Right lung (tissue), 5 donors: ENCODE measurements around the gene ABHD17B. TPM values are rescaled to one million over a fixed set of nuclear protein-coding genes. Genes with fewer than 3 reads are reported as not detected.

Experiments
- DNase-seq, 2 donors: peaks; one replicate each; pipeline ENCODE4 v3.0.0-alpha.2; 2013
- polyA plus RNA-seq, 5 donors: library from polyadenylated mRNA; unstranded; fragments of 120-200 nt; gene quantifications; one replicate each; pipeline versions ENCODE4 v1.2.1 to v1.2.3, GENCODE V29; 2013; ENCODE audit warnings: inconsistent platforms in 1 of 5, low replicate concordance in 1 of 5; ENCODE audit not compliant: insufficient read length in 5 of 5, insufficient read depth in 1 of 5

The ABHD17B gene
- polyA plus RNA-seq, 5 donors: 22.7 to 29.5 (median 24.8) TPM

DNA sequence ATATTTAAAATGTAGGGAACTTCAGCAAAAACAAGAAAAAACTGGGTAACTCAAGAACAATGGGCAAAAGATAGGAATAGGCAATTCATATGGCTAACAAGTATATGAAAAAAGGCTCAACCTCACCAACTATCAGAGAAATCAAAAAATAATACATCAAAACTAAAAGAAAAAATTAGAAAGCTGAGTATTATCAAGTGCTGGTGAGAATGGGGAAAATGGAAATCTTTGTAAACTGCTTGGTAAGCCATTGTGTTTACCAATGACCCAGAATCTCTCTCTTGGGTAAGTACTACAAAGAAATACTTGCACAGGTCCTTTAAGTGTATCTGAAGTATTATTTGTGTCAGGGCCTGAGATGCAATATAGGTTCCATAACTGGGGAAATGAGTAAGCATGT, 27.0 kb downstream of the ABHD17B start:
- DNase-seq: no peak

DNA sequence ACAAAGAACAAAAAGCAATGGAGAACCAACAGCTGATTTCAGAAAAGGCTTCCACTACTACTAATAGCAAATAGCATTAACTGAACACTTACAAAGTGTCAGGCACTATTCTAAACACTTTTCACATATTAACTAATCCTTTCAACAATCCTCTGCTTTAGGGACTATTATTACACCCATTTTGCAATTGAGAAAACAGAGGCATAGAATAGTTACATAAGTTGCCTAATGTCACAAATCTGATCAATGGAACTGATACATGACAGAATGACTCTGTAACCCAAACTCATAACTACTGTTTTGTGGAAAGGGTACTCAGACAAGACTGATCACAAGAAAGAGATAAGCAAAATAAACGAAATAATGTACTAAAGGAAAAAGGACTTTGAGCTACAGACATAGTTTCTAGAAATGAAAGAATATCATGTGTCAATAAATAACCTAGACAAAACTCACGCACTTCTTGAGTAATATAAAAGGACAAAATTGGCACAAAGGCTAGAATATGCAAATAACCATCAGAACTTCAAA, 31.3 kb downstream of the ABHD17B start:
- DNase-seq: no peak

DNA sequence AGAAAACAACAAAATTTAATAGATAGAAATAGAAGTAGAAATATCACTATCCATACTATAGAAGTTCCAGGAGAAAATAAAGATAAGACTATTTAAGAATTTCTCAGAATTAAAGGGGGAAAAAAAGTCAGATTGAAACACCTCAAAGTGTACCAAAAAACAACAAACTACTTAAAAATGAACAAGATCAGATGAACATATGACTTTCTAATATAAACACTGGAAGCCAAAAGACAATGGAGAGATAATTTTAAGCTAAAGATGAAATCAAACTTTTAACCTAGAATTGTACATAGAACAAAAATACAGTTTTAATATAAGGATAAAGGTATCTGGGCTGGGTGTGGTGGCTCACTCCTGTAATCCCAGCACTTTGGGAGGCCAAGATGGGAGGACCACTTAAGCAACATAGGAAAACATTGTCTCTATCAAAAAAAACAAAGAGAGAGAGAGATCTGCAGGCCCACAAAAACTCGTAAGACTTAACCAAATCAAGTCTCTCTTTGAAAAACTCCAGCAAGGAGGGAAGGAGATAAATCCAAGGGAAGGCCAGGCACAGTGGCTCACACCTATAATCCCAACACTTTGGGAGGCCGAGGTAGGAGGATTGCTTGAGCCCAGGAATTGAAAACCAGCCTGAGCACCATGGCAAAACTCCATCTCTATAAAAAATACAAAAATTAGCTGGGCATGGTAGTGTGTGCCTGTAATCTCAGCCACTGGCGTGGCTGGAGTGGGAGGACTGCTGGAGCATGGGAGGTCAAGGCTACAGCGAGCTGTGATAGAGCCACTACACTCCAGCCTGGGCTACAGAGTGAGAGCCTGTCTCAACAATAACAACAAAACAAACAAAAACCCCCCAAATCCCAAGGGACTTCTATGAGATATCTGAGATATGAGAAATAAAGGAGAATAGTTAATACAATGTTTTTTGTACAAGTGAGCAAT, 32.4 kb downstream of the ABHD17B start:
- no peak for DNase-seq

DNA sequence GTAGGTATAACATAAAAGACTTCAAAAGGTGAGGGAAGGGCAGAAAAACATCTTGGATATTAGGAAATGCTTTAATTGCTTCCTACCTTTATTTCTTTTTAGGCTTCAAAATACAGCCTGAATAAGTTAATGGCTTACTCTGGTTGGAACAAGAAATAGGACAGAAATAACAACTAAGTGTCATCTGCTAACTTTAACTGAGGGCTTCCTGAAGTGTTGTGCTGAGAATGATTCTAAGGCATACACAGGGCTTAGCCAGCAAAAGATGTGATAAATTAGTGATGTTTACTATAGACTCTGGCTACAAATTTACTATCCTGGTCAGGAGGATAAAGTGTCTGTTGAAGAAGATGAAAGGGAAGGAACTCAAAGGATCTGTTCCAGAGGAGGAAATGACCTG, 34.2 kb downstream of the ABHD17B start:
- no peak for DNase-seq

GRCh38 chr9:71876106-71876505, 34.9 kb downstream of the ABHD17B start:
- no peak for DNase-seq

DNA sequence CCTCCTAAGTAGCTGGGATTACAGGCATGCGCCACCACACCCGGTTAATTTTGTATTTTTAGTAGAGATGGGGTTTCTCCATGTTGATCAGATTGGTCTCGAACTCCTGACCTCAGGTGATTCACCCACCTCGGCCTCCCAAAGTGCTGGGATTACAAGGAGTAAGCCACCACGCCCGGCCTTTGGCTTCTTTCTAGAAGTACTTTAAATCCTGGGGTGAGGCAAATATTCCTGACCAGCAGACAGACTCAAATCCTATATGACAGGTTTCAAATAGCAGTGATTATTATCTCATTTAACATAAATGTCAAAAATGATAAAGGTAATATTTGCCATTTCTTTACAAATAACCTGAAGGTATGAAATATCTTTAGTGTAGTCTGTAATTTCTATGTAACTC, 35.6 kb downstream of the ABHD17B start:
- no peak for DNase-seq

- DNase-seq: no peak
These were observed 47.4 kb downstream of the ABHD17B start for GRCh38 chr9:71863631-71864030.

- DNase-seq: peak; percentile 11 to 17
These were observed 49.4 kb downstream of the ABHD17B start for GRCh38 chr9:71861618-71862017.

GRCh38 chr9:71859939-71860338, 51.1 kb downstream of the ABHD17B start:
- DNase-seq: no peak

- DNase-seq: no peak
These were observed 52.2 kb downstream of the ABHD17B start for GRCh38 chr9:71858812-71859211.

DNA sequence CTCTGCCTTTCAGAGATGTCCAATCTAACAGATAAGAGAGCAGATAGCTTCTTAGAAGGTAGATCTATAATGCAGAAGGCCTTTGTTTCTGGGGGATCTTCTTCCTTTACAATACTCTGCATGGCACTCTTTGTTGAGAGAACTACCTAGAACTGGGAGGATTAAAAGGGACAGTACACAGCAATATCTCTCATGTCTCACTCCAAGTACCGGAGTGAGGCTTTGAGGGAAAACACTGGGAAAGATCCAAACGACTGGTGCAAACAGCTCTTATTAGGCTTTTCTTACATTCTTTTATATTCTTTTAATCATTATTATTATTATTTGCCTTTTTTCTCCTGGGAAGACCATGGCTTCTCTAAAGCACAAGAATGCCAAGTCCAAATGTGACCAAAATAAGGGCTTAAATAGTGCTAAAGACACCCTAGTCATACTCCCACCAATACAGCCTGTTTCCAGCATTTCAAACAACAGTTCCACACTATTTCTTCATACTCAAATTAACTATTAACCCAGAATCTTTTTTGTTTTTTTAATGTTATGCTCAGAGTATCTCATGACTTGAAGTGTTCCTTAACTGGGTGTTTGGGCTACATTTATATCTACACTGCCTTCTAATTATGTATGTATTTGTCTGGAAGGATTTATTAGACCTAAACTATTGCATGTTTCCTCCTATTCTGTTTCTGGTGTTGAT, 52.7 kb downstream of the ABHD17B start:
- DNase-seq: no peak

DNA sequence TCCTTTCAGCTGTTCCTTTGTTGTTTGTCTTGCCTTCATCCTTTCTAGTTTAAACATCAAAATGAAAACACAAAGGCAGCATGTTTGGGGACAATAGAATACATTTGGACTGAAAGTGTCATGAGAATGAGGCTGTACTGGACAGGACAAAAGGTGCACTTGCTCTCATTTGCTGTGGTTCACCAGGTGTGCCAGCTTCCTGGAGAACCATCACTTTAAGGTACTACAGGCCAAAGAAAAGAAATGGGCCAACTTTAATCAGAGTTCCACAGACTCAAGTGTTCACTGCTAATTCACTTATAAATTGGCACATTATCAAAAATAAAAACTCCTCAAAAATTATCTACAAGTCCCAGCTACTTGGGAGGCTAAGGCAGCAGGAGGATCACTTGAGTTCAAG, 53.8 kb downstream of the ABHD17B start:
- no peak for DNase-seq

- DNase-seq: no peak
These were observed 56.2 kb downstream of the ABHD17B start for GRCh38 chr9:71854811-71855210.

GRCh38 chr9:71853084-71853483, 57.9 kb downstream of the ABHD17B start:
- no peak for DNase-seq

GRCh38 chr9:71850996-71851395, 60.0 kb downstream of the ABHD17B start:
- no peak for DNase-seq

DNA sequence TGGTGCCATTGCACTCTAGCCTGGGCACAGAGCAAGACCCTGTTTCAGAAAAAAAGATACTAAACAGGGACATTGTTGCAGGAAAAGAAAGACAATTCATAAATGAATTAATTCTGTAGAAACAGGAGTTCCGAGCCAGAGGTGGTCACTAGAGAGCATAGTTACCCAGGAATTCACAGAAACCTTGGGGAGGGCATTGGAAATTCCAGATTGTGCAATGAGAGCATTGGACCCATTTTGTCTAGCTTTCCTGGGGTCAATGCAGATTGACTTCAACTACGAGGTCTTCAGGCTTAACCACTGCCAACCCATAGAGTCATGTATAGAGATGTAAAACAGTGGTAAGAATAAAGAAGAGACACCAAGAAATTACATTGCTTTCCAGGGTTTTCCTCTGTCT, 63.1 kb downstream of the ABHD17B start:
- DNase-seq: no peak

DNA sequence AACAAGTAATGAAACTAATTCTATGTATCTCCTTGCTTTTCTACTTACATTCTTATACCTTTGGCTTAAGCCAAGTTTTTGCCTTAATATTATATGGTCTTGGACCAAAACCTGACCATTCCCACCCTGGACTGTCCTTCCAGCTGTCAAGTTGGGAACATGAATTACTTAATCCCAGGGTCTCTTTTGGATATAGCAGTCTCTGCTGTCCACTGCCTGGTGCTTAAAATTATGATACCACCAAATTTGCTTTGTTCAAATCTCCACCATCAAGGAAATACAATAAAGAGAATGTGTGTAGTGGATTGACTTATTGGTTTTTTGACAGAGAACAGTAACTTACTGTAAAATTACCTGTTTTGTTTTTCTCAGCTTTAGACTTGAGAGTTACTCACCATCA, 66.2 kb downstream of the ABHD17B start:
- no peak for DNase-seq

DNA sequence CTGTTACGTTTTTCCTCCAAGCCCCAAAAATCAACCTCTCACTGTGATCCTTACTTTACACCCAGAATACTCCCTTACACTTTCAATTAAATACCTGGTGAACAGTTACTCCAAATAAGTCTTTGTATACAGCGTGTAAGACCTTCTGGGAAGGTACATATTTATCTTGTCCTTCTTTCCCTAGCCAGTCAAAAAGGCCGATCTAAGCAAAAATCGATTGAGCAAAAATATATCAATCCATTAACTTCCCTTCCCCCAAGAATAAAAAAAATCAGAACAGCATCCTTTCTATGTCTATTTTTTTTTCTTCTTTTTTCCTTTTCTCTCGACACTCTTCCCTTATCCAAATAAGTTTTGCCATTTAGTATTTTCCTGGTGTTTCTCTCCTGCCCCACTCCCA, 71.3 kb downstream of the ABHD17B start:
- no peak for DNase-seq

DNA sequence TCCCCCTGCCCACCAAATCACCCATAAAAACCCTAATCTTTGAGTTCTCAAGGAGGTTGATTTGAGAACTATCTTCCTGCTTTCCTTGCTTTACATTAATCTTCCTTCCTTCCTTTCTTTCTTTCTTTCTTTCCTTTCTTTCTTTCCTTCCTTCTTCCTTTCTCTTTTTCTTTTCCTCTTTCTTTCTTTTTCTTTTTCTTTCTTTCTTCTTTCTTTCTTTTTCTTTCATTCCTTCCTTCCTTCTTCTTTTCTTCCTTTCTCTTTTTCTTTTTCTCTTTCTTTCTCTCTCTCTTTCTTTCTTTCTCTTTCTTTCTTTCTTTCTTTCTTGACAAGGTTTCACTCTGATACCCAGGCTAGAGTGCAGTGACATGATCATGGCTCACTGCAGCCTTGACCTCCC, 75.4 kb downstream of the ABHD17B start:
- DNase-seq: no peak

GRCh38 chr9:71830929-71831328, 80.1 kb downstream of the ABHD17B start:
- DNase-seq: no peak

DNA sequence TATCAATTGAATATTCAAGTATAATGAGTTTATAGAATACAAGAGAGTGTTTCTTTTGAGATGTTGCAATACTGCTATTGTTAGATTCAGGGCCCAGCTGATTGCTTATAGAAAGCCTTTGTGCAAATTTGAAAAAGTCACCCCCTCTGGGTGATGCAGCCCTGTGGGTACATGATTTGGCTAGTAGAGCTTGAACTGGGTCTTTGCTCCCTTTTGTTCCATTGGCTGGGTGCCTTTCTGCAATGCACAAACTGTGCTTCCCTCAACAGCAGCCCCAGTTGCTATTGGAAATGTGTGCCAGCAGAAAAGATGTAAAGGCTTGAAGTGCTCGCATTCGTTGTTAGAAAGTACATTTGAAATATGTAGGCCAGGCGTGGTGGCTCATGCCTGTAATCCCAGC, 80.8 kb downstream of the ABHD17B start:
- no peak for DNase-seq

- no peak for DNase-seq
These were observed 84.7 kb downstream of the ABHD17B start for GRCh38 chr9:71826279-71826678.

- no peak for DNase-seq
These were observed 86.7 kb downstream of the ABHD17B start for GRCh38 chr9:71824257-71824656.
